ENCODE measurements around the gene GPD2.
"Not testable (repeated sequence)": the region's sequence is repeated elsewhere in the genome, so short reads cannot be mapped to it uniquely, and the experiment has no call there.

Gene GPD2

DNA sequence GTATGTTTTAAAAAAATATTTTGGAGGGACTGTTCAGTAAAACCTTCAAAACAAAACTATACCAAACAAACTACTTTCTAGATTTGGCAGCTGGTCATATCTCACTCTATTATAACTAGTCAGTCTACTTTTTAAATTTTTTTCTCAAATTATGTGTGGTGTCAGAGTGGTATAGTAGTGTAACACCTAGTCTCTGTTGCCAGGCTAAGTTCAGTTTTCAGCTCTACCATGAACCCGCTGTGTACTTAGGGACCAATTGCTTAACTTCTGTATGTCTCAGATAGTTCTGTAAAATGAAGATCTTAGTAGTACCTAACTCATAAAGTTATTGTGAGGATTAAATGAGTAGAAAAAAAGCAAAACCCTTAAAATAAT is 54.3 kb downstream of the GPD2 start:
- Histone ChIP-seq H3K4me1 (ENCODE audit: insufficient read depth, low read length, poor library complexity, severe bottlenecking) (peaks cover 8% of the 10 kb centered on the region), H3K27me3 (ENCODE audit: insufficient read depth, low read length, poor library complexity, severe bottlenecking) (no peaks in the 10 kb centered on the region), H3K36me3 (ENCODE audit: insufficient read depth, low read length) (no peaks in the 10 kb centered on the region), H3K9me2 (replicated peaks; ENCODE audit: low read depth, low read length) (no peaks in the 10 kb centered on the region), H3K9me3 (ENCODE audit: insufficient read depth, low read depth, low read length) (no peaks in the 10 kb centered on the region), H3K4me3 (ENCODE audit: low read length, poor library complexity, severe bottlenecking) (no peak overlapping the region), H3K4me2 (ENCODE audit: low read depth, low read length, poor library complexity, severe bottlenecking) (no peak overlapping the region), H3K9ac (ENCODE audit: low read depth, low read length, poor library complexity, severe bottlenecking) (no peak overlapping the region), H3F3A (ENCODE audit: low read depth) (no peaks in the 10 kb centered on the region), H4K20me1 (ENCODE audit: insufficient read depth, low read length, poor library complexity, severe bottlenecking) (no peaks in the 10 kb centered on the region), H2AFZ (ENCODE audit: low read length) (no peak overlapping the region), H3K79me2 (ENCODE audit: insufficient read depth, low read length) (no peaks in the 10 kb centered on the region; the same call in 1 of the 2 replicates)
- no peak for TF ChIP-seq EZH2phosphoT487 (IDR thresholded peaks at IDR 0.05; ENCODE audit: borderline replicate concordance)
- TF ChIP-seq, protein P1, sequence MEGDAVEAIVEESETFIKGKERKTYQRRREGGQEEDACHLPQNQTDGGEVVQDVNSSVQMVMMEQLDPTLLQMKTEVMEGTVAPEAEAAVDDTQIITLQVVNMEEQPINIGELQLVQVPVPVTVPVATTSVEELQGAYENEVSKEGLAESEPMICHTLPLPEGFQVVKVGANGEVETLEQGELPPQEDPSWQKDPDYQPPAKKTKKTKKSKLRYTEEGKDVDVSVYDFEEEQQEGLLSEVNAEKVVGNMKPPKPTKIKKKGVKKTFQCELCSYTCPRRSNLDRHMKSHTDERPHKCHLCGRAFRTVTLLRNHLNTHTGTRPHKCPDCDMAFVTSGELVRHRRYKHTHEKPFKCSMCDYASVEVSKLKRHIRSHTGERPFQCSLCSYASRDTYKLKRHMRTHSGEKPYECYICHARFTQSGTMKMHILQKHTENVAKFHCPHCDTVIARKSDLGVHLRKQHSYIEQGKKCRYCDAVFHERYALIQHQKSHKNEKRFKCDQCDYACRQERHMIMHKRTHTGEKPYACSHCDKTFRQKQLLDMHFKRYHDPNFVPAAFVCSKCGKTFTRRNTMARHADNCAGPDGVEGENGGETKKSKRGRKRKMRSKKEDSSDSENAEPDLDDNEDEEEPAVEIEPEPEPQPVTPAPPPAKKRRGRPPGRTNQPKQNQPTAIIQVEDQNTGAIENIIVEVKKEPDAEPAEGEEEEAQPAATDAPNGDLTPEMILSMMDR (conservative IDR thresholded peaks at IDR 0.05; ENCODE audit: low read length) = no peak

DNA sequence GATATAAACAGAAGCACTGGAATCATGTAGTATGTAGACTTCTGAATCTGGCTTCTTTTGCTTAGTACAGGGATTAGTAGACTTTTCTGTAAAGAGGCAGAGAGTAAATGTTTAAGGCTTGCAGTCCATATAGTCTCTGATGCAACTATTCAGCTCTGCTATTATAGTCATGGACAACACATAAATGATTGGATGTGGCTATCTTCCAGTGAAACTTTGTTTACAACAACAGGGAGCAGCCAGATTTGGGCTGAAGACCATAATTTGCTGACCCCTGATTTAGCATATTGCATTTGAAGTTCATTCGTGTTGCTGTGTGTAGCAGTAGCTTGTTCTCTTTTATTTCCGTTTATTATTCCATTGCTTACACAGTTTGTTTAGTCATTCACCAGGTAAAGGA is 55.0 kb downstream of the GPD2 start:
- H3K79me2 ChIP-seq (ENCODE audit: insufficient read depth, low read length) = no peaks in the 10 kb centered on the region
- no peak overlapping the region for H3K4me2 ChIP-seq (ENCODE audit: low read depth, low read length, poor library complexity, severe bottlenecking)
- peaks cover 8% of the 10 kb centered on the region for H3K4me1 ChIP-seq (ENCODE audit: insufficient read depth, low read length, poor library complexity, severe bottlenecking)
- no peaks in the 10 kb centered on the region for H3K27me3 ChIP-seq (ENCODE audit: insufficient read depth, low read length, poor library complexity, severe bottlenecking)
- no peaks in the 10 kb centered on the region for H3F3A ChIP-seq (ENCODE audit: low read depth)
- no peaks in the 10 kb centered on the region for H3K9me3 ChIP-seq (ENCODE audit: insufficient read depth, low read depth, low read length)
- H3K36me3 ChIP-seq (ENCODE audit: insufficient read depth, low read length) = no peaks in the 10 kb centered on the region
- TF ChIP-seq, protein P1 (conservative IDR thresholded peaks at IDR 0.05; ENCODE audit: low read length) = no peak
- no peak for TF ChIP-seq EZH2phosphoT487 (IDR thresholded peaks at IDR 0.05; ENCODE audit: borderline replicate concordance)
- no peak overlapping the region for H3K9ac ChIP-seq (ENCODE audit: low read depth, low read length, poor library complexity, severe bottlenecking)
- no peak overlapping the region for H2AFZ ChIP-seq (ENCODE audit: low read length)
- no peak overlapping the region for H3K4me3 ChIP-seq (ENCODE audit: low read length, poor library complexity, severe bottlenecking)
- H3K9me2 ChIP-seq (replicated peaks; ENCODE audit: low read depth, low read length) = no peaks in the 10 kb centered on the region
- no peaks in the 10 kb centered on the region for H4K20me1 ChIP-seq (ENCODE audit: insufficient read depth, low read length, poor library complexity, severe bottlenecking)

DNA sequence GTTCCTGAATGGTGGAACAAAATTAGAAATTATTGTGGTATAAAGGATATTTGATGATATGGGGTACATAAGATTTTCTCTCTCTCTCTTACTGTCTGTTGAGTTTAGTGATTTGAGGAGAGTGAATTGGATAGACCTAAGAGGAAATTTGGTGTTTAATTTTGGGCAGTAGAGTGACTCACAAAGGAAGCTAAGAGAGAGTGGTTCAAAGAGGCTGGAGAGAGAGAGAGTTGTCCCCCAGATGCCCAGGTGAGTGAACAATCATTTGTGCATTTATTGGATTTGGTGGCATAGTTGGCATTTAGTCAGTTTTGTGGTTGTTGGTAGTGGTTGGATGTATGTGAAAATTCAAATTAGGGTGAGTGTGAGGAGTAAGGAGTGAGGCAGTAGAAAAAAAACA is 56.8 kb downstream of the GPD2 start:
- no peak overlapping the region for H3K4me2 ChIP-seq (ENCODE audit: low read depth, low read length, poor library complexity, severe bottlenecking)
- peaks cover 8% of the 10 kb centered on the region for H3K4me1 ChIP-seq (ENCODE audit: insufficient read depth, low read length, poor library complexity, severe bottlenecking)
- no peak overlapping the region for H3K4me3 ChIP-seq (ENCODE audit: low read length, poor library complexity, severe bottlenecking)
- no peaks in the 10 kb centered on the region for H3F3A ChIP-seq (ENCODE audit: low read depth)
- no peaks in the 10 kb centered on the region for H3K27me3 ChIP-seq (ENCODE audit: insufficient read depth, low read length, poor library complexity, severe bottlenecking)
- no peak overlapping the region for H3K9ac ChIP-seq (ENCODE audit: low read depth, low read length, poor library complexity, severe bottlenecking)
- H3K9me2 ChIP-seq (replicated peaks; ENCODE audit: low read depth, low read length) = no peaks in the 10 kb centered on the region
- H3K36me3 ChIP-seq (ENCODE audit: insufficient read depth, low read length) = no peaks in the 10 kb centered on the region
- H4K20me1 ChIP-seq (ENCODE audit: insufficient read depth, low read length, poor library complexity, severe bottlenecking) = no peaks in the 10 kb centered on the region
- H2AFZ ChIP-seq (ENCODE audit: low read length) = no peak overlapping the region
- TF ChIP-seq EZH2phosphoT487 (IDR thresholded peaks at IDR 0.05; ENCODE audit: borderline replicate concordance) = no peak
- TF ChIP-seq, protein P1 (conservative IDR thresholded peaks at IDR 0.05; ENCODE audit: low read length) = no peak
- H3K79me2 ChIP-seq (ENCODE audit: insufficient read depth, low read length) = no peaks in the 10 kb centered on the region
- no peaks in the 10 kb centered on the region for H3K9me3 ChIP-seq (ENCODE audit: insufficient read depth, low read depth, low read length)

DNA sequence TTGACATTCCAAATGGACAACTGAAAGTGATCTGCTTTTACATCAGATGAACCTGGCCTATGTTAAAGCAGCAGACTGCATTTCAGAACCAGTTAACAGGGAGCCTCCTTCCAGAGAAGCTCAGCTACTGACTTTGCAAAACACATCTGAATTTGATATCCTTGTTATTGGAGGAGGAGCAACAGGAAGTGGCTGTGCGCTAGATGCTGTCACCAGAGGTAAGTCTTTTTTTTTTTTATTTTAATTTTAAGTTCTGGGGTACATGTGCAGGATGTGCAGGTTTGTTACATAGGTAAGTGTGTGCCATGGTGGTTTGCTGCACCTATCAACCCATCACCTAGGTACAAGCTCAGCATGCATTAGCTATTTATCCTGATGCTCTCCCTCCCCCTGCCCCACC is 59.8 kb downstream of the GPD2 start:
- H3K9ac ChIP-seq (ENCODE audit: low read depth, low read length, poor library complexity, severe bottlenecking); H3K4me1 ChIP-seq (ENCODE audit: insufficient read depth, low read length, poor library complexity, severe bottlenecking); H3K79me2 ChIP-seq (ENCODE audit: insufficient read depth, low read length); H3K4me2 ChIP-seq (ENCODE audit: low read depth, low read length, poor library complexity, severe bottlenecking); H3K9me2 ChIP-seq (replicated peaks; ENCODE audit: low read depth, low read length); H3K4me3 ChIP-seq (ENCODE audit: low read length, poor library complexity, severe bottlenecking); H3F3A ChIP-seq (ENCODE audit: low read depth); H3K36me3 ChIP-seq (ENCODE audit: insufficient read depth, low read length); H4K20me1 ChIP-seq (ENCODE audit: insufficient read depth, low read length, poor library complexity, severe bottlenecking); H2AFZ ChIP-seq (ENCODE audit: low read length); H3K27me3 ChIP-seq (ENCODE audit: insufficient read depth, low read length, poor library complexity, severe bottlenecking); H3K9me3 ChIP-seq (ENCODE audit: insufficient read depth, low read depth, low read length): not testable (repeated sequence)
